ENCODE data around the gene VIT.

DNA sequence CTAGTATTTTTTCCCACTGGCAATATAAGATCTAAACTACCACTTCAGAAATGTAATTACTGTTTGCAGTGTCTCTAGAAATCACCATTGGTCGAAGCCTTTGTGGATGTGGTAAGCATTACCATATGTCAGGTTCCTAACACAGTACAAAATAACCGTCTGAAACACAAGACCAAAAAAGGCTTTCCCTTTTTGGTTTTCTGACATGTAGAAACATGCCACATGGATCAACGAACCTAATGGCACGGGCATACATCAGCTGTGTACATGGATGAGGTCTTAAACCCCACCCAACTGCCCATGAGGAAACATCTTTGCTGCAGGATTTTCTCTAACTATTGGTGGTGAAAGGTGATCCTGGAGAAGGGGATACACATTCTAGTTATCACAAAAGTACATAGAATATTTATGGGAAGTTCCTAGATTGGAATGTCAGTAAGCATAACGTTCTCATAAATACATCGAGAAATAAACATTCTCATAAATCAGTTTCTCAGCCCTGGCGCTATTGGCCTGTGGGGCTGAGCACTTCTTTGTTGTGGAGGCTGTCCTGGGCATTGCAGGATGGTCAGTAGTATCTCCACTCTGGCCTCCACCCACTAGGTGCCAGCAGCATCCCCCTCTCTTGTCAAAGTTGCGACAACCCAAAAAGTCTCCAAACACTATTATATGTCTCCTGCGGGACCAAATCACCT lies 9.0 kb downstream of the VIT start:
- no peak for TF ChIP-seq POLR2AphosphoS5 (IDR thresholded peaks at IDR 0.05; ENCODE audit: low read depth, low read length)
- TF ChIP-seq TAF1 (IDR thresholded peaks at IDR 0.05; ENCODE audit: low read depth, low read length) = no peak

Data from GM12891 (cell line).